Measurements from ENCODE around the gene IREB2.

DNA sequence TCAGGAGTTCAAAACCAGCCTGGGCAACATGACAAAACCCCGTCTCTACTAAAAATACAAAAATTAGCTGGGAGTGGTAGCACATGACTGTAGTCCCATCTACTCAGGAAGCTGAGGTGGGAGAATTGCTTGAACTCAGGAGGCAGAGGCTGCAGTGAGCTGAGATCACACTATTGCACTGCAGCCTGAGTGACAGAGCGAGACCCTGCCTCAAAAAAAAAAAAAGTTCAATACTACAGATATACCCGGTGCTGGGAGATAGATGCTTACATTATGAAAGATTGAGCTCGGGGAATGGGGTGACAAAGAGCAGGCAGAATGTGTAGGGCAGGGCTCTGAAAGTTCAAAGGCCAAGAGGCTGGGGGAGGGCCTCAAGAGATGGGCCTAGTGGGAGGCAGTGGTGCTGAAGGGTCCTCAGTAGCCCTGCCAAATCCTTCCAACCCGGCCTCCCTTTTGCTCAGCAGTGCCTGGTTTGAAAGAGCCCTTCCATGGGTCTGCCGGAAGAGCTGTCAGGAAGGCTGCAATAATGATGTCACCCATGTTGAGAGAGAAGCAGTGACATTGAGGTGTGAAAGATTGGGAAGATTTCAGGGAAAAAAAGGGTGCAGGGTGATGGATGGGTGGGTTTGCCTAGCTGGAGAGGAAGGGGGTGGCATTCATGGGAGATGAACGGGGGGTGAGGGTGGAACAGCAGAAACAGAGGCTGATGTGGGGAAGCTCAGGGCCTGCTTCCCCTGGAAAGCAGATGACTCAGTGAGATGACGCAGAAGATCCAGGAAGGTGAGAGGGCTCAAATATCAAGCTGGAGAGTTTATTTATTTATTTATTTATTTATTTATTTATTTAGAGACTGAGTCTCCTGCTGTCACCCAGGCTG lies 20.0 kb upstream of the IREB2 start:
- TF ChIP-seq, protein P1, sequence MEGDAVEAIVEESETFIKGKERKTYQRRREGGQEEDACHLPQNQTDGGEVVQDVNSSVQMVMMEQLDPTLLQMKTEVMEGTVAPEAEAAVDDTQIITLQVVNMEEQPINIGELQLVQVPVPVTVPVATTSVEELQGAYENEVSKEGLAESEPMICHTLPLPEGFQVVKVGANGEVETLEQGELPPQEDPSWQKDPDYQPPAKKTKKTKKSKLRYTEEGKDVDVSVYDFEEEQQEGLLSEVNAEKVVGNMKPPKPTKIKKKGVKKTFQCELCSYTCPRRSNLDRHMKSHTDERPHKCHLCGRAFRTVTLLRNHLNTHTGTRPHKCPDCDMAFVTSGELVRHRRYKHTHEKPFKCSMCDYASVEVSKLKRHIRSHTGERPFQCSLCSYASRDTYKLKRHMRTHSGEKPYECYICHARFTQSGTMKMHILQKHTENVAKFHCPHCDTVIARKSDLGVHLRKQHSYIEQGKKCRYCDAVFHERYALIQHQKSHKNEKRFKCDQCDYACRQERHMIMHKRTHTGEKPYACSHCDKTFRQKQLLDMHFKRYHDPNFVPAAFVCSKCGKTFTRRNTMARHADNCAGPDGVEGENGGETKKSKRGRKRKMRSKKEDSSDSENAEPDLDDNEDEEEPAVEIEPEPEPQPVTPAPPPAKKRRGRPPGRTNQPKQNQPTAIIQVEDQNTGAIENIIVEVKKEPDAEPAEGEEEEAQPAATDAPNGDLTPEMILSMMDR (IDR thresholded peaks at IDR 0.05; ENCODE audit: extremely low read depth in 1 of 2, insufficient read depth in 1 of 2, low read depth in 1 of 2, low read length in 2 of 2) = no peak
- TF ChIP-seq POLR2A (IDR thresholded peaks at IDR 0.05; ENCODE audit: low read depth, low read length) = no peak
- no peak for TF ChIP-seq POLR2AphosphoS5 (IDR thresholded peaks at IDR 0.05; ENCODE audit: insufficient read depth, low read depth, low read length)
- TF ChIP-seq, protein P2, sequence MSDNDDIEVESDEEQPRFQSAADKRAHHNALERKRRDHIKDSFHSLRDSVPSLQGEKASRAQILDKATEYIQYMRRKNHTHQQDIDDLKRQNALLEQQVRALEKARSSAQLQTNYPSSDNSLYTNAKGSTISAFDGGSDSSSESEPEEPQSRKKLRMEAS (IDR thresholded peaks at IDR 0.05; ENCODE audit: insufficient read depth, insufficient read length) = no peak

Data from endothelial cell of umbilical vein (primary cell).